Measurements from ENCODE around the gene ATG5. TPM values are rescaled to one million over a fixed set of nuclear protein-coding genes. Genes with fewer than 3 reads are reported as not detected.

Gene ATG5
- total RNA-seq, 4 donors from 2014 or later: 14.6 to 34.9 (median 25.3) TPM

DNA sequence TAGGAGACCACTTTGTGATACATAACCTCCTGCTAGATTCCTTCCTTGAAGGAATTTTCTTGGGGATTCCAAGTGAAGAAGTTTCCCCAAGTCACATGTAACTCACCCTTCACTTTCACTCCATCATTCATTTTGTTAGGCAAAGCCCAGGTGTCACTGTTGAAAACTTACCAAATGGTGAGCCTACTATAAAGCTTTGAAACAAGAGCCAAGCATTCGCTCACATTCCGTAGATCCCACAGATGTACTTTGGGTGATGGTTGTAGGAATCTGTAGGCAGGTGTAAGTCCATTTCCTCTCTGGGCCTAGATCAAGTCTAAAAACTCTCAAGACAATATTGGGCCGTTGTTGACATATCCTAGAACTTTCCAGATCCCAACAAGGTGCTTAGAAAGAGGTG, 165.4 kb downstream of the ATG5 start:
- 85 to 97% methylated on average over 3 of the region's 3 CpGs for WGBS, 2 donors
- Histone ChIP-seq H3K4me3 (no peak overlapping the region), H3K36me3 (no peaks in the 10 kb centered on the region), H3K27me3 (no peaks in the 10 kb centered on the region), H3K4me1 (peaks cover 0 to 17% (median 0%) of the 10 kb centered on the region in 3 donors), H3K27ac (no peak overlapping the region), H3K9me3 (no peaks in the 10 kb centered on the region)
- intact Hi-C loops (cut with DNase I): no loop called here
- no peak for DNase-seq
- TF ChIP-seq, protein P1, sequence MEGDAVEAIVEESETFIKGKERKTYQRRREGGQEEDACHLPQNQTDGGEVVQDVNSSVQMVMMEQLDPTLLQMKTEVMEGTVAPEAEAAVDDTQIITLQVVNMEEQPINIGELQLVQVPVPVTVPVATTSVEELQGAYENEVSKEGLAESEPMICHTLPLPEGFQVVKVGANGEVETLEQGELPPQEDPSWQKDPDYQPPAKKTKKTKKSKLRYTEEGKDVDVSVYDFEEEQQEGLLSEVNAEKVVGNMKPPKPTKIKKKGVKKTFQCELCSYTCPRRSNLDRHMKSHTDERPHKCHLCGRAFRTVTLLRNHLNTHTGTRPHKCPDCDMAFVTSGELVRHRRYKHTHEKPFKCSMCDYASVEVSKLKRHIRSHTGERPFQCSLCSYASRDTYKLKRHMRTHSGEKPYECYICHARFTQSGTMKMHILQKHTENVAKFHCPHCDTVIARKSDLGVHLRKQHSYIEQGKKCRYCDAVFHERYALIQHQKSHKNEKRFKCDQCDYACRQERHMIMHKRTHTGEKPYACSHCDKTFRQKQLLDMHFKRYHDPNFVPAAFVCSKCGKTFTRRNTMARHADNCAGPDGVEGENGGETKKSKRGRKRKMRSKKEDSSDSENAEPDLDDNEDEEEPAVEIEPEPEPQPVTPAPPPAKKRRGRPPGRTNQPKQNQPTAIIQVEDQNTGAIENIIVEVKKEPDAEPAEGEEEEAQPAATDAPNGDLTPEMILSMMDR (IDR thresholded peaks at IDR 0.05): no peak
- no peak for TF ChIP-seq POLR2A (IDR thresholded peaks at IDR 0.05)

DNA sequence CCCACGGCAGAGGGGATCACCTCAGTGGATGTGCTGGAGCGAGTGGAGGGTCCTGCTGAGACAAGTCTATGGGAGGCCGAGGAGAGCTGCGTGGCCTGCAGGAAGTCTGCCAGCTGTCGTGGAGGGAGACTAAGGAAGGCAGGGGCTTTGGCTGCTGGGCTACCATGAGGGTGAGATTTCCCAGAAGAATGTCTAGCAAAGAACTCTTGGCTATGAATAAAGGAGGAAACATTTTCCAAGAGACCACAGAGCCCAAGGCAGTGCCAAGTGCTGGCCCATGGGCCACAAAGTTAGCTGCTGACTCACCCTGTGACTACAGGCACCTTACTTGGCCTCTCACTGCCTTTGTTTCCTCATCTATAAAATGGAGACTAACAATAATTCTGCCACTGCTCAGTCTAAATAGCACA, 166.0 kb downstream of the ATG5 start:
- TF ChIP-seq, protein P1 (IDR thresholded peaks at IDR 0.05): no peak
- no peak for TF ChIP-seq POLR2A (IDR thresholded peaks at IDR 0.05)
- 78 to 81% methylated on average over 5 of the region's 5 CpGs for WGBS, 2 donors
- Histone ChIP-seq H3K36me3 (no peaks in the 10 kb centered on the region), H3K27me3 (no peaks in the 10 kb centered on the region), H3K27ac (no peak overlapping the region), H3K4me3 (no peak overlapping the region), H3K9me3 (no peaks in the 10 kb centered on the region), H3K4me1 (peaks cover 0 to 17% (median 0%) of the 10 kb centered on the region in 3 donors)
- DNase-seq: no peak
- intact Hi-C loops (cut with DNase I): no loop called here

DNA sequence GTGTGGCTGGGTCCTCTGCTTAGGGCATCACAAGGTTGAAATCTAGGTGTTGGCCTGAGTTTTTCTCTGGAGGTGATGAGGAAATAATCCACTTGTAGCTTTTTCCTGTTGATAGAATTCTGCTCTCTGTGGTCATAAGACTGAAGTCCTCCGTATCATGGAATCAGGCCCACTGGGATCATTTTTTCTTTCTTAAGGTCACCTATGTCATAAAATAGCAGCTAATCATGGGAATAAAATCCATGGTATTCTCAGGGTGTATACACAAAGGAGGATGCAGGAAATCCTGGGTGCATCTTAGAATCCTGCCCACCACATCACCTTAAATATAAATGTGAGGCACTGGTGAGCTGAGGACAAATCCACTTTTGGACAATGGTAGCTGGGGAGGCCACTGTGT, 166.7 kb downstream of the ATG5 start:
- no peak for DNase-seq
- intact Hi-C loops (cut with DNase I): no loop called here
- peaks cover 0 to 12% (median 0%) of the 10 kb centered on the region in 3 donors for H3K4me1 ChIP-seq
- TF ChIP-seq, protein P1 (IDR thresholded peaks at IDR 0.05): no peak
- TF ChIP-seq POLR2A (IDR thresholded peaks at IDR 0.05): no peak
- no peaks in the 10 kb centered on the region for H3K27me3 ChIP-seq
- H3K9me3 ChIP-seq: no peaks in the 10 kb centered on the region
- H3K36me3 ChIP-seq: no peaks in the 10 kb centered on the region
- WGBS, 2 donors: 70 to 92% methylated on average over 1 of the region's 1 CpG
- no peak overlapping the region for H3K4me3 ChIP-seq
- H3K27ac ChIP-seq: no peak overlapping the region

DNA sequence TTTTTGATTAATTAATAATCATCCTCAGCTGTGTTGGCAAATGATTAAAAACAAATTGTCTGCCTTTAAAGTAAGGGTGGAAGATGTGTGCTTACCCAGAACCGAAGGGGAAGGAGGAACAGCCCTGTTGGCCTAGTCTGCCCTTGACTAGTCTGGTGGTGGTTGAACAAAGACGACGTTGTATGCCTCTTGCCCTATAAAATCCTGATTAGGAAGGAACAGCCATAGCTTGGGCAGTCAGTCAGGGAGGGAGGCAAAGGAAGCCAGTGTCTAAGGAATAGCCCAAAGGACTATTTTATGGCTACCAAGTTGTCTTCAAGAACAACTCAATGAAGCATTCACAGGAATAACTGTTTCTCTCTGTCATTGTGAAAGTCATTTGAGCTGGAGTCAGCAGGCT, 168.7 kb downstream of the ATG5 start:
- DNase-seq: no peak
- 33 to 68% methylated on average over 3 of the region's 3 CpGs for WGBS, 2 donors
- H3K9me3 ChIP-seq: no peaks in the 10 kb centered on the region

DNA sequence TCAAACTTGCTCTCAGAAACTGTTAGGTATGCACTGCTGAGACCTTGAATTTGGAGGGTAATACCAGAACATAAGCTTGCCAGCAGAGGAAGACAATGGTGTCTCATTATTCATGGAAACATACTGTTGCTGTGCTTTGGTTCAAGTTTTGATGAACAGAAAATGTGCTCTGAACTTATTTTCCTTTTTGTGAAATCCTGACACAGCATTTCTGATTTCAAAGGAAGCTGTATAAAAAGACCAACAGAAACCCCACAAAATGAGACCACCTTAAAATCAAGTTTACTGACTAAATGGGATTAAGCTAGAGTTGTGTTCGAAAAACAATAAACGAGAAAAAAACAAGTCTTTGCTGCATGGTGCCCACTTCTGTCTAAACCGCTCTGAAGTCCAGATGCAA, 169.1 kb downstream of the ATG5 start:
- Histone ChIP-seq H3K4me3 (no peak overlapping the region), H3K27ac (no peak overlapping the region), H3K9me3 (no peaks in the 10 kb centered on the region), H3K36me3 (no peaks in the 10 kb centered on the region), H3K27me3 (no peaks in the 10 kb centered on the region), H3K4me1 (no peaks in the 10 kb centered on the region)
- no peak for DNase-seq
- TF ChIP-seq POLR2A (IDR thresholded peaks at IDR 0.05): no peak
- TF ChIP-seq, protein P1 (IDR thresholded peaks at IDR 0.05): no peak
- intact Hi-C loops (cut with DNase I): no loop called here
- WGBS, 2 donors: 54 to 77% methylated on average over 3 of the region's 3 CpGs

More for the DNA sequence above, 168.7 kb downstream of the ATG5 start:
- no peak for TF ChIP-seq POLR2A (IDR thresholded peaks at IDR 0.05)
- TF ChIP-seq, protein P1 (IDR thresholded peaks at IDR 0.05): no peak
- Histone ChIP-seq H3K27me3 (no peaks in the 10 kb centered on the region), H3K4me3 (no peak overlapping the region), H3K36me3 (no peaks in the 10 kb centered on the region), H3K4me1 (no peaks in the 10 kb centered on the region), H3K27ac (no peak overlapping the region)
- intact Hi-C loops (cut with DNase I): no loop called here

Measured in esophagus squamous epithelium (tissue), 5 donors.